ENCODE data around the gene DYRK1A.

DNA sequence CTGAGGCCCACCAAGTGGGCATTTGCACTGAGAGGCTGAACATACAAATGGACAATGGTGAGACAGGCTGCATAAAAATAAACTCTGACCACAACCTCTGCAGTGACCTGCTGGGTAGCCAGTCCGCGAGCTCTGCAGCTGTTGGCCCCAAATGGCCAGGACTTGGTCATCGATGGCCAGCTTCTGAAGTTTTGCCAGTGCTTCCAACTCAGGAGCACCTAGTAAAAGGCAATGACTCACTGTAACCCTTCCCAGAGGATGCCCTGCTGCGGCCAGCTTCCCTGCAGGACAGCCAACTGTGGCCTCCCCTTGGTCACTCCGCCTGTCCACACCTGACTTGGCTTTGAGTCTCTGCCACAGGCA, 185.4 kb downstream of the DYRK1A start:
- TF ChIP-seq, protein P1, sequence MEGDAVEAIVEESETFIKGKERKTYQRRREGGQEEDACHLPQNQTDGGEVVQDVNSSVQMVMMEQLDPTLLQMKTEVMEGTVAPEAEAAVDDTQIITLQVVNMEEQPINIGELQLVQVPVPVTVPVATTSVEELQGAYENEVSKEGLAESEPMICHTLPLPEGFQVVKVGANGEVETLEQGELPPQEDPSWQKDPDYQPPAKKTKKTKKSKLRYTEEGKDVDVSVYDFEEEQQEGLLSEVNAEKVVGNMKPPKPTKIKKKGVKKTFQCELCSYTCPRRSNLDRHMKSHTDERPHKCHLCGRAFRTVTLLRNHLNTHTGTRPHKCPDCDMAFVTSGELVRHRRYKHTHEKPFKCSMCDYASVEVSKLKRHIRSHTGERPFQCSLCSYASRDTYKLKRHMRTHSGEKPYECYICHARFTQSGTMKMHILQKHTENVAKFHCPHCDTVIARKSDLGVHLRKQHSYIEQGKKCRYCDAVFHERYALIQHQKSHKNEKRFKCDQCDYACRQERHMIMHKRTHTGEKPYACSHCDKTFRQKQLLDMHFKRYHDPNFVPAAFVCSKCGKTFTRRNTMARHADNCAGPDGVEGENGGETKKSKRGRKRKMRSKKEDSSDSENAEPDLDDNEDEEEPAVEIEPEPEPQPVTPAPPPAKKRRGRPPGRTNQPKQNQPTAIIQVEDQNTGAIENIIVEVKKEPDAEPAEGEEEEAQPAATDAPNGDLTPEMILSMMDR (conservative IDR thresholded peaks at IDR 0.05; ENCODE audit: low read depth, low read length): no peak
- no peak for TF ChIP-seq EZH2 (IDR thresholded peaks at IDR 0.05; ENCODE audit: low read length, unreplicated experiment)
- no peak for TF ChIP-seq EZH2phosphoT487 (IDR thresholded peaks at IDR 0.05; ENCODE audit: borderline replicate concordance, low read length)
